ENCODE measurements around the gene MRPL12. TPM values are rescaled to one million over a fixed set of nuclear protein-coding genes. Genes with fewer than 3 reads are reported as not detected.

MRPL12 gene
- total and polyA plus RNA-seq, 2 of the 13 experiments (the other 11 are each of a cell fraction or from before 2014, with no cell fraction given): 39.1 to 94.1 TPM

DNA sequence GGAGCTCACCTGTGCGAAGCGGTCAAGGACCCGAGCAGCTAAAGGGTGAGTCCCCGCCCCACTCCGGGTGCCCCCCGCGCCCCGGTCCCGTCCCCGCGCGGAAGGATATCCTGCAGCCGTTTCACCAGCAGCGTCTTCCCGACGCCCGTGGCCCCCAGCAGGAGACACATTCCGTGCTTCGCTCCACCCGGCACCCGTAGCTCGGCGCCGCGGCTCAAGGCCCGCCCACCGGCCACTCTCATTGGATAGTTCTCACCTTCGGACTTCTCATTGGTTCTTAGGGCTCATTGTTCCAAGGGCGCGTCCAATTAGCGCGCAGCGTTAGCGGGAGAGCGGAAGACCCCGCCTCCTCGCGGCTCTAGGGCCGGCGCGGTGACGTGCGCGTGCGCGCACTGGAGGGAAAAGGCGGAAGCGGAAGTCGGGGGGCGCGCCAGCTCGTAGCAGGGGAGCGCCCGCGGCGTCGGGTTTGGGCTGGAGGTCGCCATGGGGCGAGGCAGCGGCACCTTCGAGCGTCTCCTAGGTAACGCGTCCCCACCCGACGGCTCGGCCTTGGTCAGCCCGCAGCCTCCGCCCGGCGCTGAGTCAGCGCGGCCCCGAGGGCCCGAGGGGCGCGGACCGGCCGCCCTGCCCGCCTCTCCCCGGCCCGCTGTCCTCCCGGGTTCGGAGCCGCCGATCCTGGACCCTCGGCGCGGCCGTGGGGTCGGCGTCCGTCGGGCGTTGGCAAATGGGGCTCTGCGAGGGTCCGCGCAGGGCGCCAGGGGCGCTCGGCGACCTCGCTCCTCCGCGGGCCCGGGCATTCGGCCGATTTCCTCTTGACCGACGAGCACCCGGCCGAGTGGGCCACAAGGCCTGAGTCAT is 19.4 kb upstream of the MRPL12 start, which contains the start of the genes ARL16 and HGS (continued):
- TF ChIP-seq ZNF792 (CRISPR knock-in tag; IDR thresholded peaks at IDR 0.05): 0 out of 2 replicates have a peak, but pooled peaks have one; percentile 17
- TF ChIP-seq YEATS2 (CRISPR knock-in tag; IDR thresholded peaks at IDR 0.05; ENCODE audit: borderline replicate concordance): peak; percentile 98
- TF ChIP-seq ZNF24 (IDR thresholded peaks at IDR 0.05): no peak
- TF ChIP-seq, protein P1, sequence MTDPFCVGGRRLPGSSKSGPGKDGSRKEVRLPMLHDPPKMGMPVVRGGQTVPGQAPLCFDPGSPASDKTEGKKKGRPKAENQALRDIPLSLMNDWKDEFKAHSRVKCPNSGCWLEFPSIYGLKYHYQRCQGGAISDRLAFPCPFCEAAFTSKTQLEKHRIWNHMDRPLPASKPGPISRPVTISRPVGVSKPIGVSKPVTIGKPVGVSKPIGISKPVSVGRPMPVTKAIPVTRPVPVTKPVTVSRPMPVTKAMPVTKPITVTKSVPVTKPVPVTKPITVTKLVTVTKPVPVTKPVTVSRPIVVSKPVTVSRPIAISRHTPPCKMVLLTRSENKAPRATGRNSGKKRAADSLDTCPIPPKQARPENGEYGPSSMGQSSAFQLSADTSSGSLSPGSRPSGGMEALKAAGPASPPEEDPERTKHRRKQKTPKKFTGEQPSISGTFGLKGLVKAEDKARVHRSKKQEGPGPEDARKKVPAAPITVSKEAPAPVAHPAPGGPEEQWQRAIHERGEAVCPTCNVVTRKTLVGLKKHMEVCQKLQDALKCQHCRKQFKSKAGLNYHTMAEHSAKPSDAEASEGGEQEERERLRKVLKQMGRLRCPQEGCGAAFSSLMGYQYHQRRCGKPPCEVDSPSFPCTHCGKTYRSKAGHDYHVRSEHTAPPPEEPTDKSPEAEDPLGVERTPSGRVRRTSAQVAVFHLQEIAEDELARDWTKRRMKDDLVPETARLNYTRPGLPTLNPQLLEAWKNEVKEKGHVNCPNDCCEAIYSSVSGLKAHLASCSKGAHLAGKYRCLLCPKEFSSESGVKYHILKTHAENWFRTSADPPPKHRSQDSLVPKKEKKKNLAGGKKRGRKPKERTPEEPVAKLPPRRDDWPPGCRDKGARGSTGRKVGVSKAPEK (CRISPR knock-in tag; IDR thresholded peaks at IDR 0.05; ENCODE audit: borderline replicate concordance): no peak
- TF ChIP-seq ZNF761 (CRISPR knock-in tag; conservative IDR thresholded peaks at IDR 0.05): peak; percentile 70
- peak; percentile 78 for TF ChIP-seq ISL2 (CRISPR knock-in tag; IDR thresholded peaks at IDR 0.05)
- peak; percentile 50; the same call in 1 of the 2 replicates for TF ChIP-seq FOXC1 (CRISPR knock-in tag; IDR thresholded peaks at IDR 0.05; ENCODE audit: borderline replicate concordance)
- TF ChIP-seq IKZF5 (CRISPR knock-in tag; IDR thresholded peaks at IDR 0.05): peak; percentile 30; the same call in 1 of the 2 replicates
- no peak; the same call in 1 of the 2 replicates for TF ChIP-seq ZSCAN12 (CRISPR knock-in tag; IDR thresholded peaks at IDR 0.05)
- TF ChIP-seq ZNF644 (CRISPR knock-in tag; IDR thresholded peaks at IDR 0.05; ENCODE audit: low read depth): no peak
- TF ChIP-seq TBX2 (CRISPR knock-in tag; IDR thresholded peaks at IDR 0.05; ENCODE audit: borderline replicate concordance): peak; percentile 60; the same call in 1 of the 2 replicates
- no peak for TF ChIP-seq ZNF431 (CRISPR knock-in tag; IDR thresholded peaks at IDR 0.05; ENCODE audit: borderline replicate concordance, low read depth)
- peak; percentile 67 for TF ChIP-seq GATAD2A (CRISPR knock-in tag; IDR thresholded peaks at IDR 0.05)
- TF ChIP-seq IRF9 (CRISPR knock-in tag; IDR thresholded peaks at IDR 0.05; ENCODE audit: borderline replicate concordance): no peak
- peak; percentile 97 for TF ChIP-seq MAZ (IDR thresholded peaks at IDR 0.05; ENCODE audit: borderline replicate concordance, low read depth, low read length)
- TF ChIP-seq MAZ (CRISPR knock-in tag; IDR thresholded peaks at IDR 0.05; ENCODE audit: low read depth): peak; percentile 84
- no peak for TF ChIP-seq KLF13 (CRISPR knock-in tag; IDR thresholded peaks at IDR 0.05)
- TF ChIP-seq, protein P2, sequence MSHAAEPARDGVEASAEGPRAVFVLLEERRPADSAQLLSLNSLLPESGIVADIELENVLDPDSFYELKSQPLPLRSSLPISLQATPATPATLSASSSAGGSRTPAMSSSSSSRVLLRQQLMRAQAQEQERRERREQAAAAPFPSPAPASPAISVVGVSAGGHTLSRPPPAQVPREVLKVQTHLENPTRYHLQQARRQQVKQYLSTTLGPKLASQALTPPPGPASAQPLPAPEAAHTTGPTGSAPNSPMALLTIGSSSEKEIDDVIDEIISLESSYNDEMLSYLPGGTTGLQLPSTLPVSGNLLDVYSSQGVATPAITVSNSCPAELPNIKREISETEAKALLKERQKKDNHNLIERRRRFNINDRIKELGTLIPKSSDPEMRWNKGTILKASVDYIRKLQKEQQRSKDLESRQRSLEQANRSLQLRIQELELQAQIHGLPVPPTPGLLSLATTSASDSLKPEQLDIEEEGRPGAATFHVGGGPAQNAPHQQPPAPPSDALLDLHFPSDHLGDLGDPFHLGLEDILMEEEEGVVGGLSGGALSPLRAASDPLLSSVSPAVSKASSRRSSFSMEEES (CRISPR knock-in tag; IDR thresholded peaks at IDR 0.05): no peak; the same call in 1 of the 2 replicates
- peak; percentile 43; the same call in 1 of the 2 replicates for TF ChIP-seq IRF2 (CRISPR knock-in tag; IDR thresholded peaks at IDR 0.05)
- no peak for TF ChIP-seq ATF7 (IDR thresholded peaks at IDR 0.05)
- TF ChIP-seq ATF7 (CRISPR knock-in tag; IDR thresholded peaks at IDR 0.05): no peak
- no peak for TF ChIP-seq ZNF737 (CRISPR knock-in tag; IDR thresholded peaks at IDR 0.05; ENCODE audit: borderline replicate concordance)
- no peak for TF ChIP-seq ZNF615 (CRISPR knock-in tag; IDR thresholded peaks at IDR 0.05; ENCODE audit: borderline replicate concordance)
- TF ChIP-seq ZNF772 (CRISPR knock-in tag; IDR thresholded peaks at IDR 0.05): peak; percentile 81; the same call in 1 of the 2 replicates

Data from HepG2 (cell line).